Frontal cortex (tissue), 4 donors: ENCODE measurements around the gene FXYD2. TPM values are rescaled to one million over a fixed set of nuclear protein-coding genes. Genes with fewer than 3 reads are reported as not detected.
"Not testable (repeated sequence)": the region's sequence is repeated elsewhere in the genome, so short reads cannot be mapped to it uniquely, and the experiment has no call there.

Experiments used
- DNase-seq, 2 donors: peaks; one replicate each; pipeline ENCODE4 v3.0.0; 2012; ENCODE audit warnings: low spot score in 2 of 2
- FAIRE-seq: peaks from 2 replicates; lab custom pipeline; 2012; peaks lifted over from hg19 to GRCh38; lab: Jason Lieb, UNC
- total RNA-seq: library from RNA; depleted of rRNA; stranded (reverse); fragments of >200 nt; gene quantifications from one replicate; pipeline ENCODE4 v1.2.3, GENCODE V29; 2014
- donor health status: control.
- donor health status: control.
- donor health status: control.

The FXYD2 gene
- total RNA-seq, 1 donor from 2014 or later, result 0.82 TPM

DNA sequence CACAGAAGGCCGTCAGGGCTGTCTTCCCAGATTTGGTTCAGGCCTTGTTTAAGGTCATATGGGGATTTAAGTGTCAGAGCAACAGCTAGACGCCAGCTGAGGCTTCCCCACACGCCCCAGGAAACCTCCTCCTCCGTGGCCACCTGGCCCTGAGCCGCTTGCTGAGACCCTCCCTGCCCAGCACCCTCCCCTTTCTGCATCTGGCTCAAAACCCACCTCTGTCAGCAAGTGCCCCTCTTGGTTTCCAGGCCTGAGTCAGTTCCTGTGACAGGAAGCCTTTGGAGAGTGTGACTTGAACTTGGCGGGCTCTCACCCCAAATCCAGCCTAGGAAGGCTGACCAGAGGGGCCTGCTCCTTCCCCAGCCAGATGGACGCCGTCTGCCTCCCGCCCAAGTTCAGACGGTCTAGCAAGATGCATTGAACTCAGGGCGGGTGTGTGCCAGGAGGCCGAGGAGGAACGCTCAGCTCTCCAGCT is 561 bp downstream of the FXYD2 start:
- DNase-seq (no peak), FAIRE-seq (no peak)

- FAIRE-seq (no peak), DNase-seq (no peak)
Measured at GRCh38 chr11:117823294-117823945, 1.1 kb downstream of the FXYD2 start.

DNA sequence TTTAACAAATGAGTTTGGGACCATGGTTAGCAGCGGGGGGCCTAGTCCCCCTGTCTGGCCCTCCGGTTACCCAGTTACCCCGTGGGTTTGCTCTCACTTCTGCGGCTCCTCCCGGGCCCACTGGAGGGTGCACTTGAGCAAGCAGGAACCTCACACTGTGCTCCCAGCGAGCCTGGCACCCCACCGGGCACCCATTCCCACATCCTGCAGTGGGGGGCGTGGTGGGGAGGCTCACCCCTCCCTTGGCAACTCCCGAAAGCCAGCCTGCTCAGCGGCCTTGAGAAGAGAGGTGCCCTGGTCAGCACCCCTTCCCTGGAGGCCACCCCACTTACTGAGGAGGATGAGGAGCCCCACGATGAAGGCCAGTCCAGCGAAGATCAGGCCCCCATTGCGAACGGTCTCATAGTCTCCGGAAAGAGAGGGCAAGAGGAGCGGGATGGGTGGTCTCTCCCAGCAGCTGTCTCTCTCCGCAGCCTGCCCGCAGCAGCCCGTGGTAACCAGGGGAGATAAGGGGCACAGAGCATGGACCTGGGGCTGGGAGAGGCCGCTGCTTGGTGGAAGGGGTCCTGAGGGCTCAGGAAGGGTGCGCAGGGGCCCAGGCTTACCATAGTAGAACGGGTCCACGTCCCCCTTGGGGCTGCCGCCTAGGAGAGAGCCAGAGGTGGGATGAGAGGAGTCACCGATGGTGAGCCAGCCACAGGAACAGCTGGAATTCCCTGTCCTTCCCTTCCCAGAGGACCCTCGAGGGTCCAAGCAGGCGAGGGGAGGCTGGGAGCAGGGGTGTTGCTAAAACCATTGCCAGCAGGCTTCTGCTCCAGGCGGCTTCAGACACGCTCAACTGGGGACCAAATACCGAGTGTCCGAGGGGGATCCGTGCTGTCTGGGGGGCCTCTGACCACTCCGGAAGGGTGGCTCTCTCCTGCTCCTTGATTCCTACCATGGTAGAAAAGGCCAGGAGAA is 2.2 kb downstream of the FXYD2 start:
- DNase-seq, result peak in 1 of 2 donors; percentile 64
- FAIRE-seq, result no peak

DNA sequence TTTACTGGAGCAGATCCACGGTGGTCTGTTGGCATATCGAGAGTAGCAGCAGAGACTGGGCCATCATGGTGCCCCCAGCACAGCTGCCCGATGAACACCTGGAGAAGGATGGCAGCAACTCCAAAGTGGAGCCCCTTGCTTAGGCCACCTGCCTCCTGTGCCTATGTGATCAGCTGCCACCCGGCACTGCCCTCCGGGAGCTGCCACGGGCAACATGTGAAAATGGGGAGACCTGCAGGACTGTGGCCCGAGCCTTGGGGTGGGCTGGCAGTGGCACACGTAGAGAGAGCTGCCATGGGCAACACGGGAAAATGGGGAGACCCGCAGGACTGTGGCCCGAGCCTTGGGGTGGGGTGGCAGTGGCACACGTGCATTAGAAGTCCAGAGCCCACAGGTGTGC is 3.1 kb downstream of the FXYD2 start:
- no peak for FAIRE-seq

GRCh38 chr11:117820516-117820915 is 4.0 kb downstream of the FXYD2 start:
- no peak for DNase-seq
- FAIRE-seq, result no peak

More for the DNA sequence above, 3.1 kb downstream of the FXYD2 start:
- DNase-seq, result no peak

- no peak for FAIRE-seq
- no peak for DNase-seq
Measured at GRCh38 chr11:117820071-117820470, 4.5 kb downstream of the FXYD2 start.

DNA sequence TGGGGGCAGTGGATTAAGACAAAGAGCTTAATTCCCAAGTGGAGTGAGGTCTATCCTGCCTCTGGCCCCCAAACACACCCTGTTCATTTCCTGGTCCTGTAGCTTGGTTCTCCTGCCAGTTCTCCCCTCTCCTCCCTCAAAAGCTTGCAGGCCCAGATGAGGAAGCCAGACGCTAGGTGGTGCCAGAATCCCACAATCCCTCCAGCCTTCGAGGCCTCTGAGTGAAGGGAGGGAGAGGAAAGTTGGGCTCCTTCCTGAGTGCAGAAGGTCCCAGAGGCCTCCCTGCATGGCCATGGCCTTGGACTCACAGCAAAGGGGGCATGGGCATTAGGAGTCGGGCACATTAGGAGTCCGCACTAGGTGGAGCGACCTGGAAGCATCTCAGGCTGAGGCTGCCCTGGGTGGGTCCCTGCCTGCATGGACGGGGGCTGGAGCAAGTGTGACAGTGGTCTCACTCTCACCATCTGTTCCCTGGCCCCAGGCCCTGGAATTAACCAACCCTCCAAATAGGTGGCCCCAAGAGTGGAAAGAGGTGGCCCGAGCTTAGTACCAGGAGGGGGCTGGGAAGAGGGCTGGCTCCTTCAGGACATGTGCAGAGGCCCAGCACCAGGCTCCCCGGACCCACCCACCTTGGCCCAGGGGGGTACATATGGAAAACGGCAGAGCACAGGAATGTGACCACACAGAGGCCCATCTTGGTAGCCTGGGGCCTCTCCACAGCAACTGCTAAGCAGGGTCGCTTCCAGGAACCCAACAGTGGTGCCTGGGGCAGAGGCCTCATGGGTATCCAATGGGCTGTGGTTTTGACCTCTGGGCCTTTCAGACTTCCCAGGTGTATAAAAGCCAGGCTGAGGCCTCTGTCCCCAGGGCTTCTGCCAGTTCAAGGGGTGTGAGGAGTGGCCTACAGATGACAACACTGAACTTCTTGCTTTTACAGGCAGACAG is 5.2 kb downstream of the FXYD2 start:
- DNase-seq, result peak; percentile 38 to 67
- FAIRE-seq, result no peak

GRCh38 chr11:117818041-117818873 is 6.3 kb downstream of the FXYD2 start:
- FAIRE-seq (no peak), DNase-seq (no peak)

DNA sequence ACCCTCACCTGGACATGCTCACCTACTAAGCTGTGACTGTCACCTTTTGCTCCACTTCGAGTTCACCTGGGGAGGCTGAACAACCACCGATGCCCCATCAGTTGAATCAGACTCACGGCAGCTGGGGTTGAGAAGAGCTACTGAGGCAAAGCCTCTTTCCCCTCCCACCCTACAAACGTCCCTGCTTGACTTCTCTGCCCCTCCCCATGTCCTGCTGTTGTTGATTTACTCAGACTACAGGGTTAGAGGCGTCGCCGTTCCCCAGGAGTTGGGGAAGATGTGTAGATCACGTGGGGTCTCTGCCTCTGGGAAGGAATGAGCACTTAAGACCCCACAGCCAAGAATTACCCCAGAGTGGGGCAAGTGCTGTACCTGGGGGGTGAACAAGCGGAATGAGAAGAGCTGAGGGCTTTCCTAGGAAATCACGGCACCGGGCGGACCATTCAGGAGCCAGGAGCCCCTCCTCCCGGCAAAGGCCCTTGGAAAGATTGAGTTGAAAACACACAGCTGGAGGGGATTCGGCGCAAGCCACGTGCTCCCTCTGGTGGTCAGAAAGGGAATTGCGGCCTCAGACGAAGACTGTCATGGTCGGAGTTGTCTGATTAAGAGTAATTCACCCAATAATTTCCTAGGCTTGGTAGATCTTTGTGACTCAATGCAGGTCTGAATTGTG is 7.0 kb downstream of the FXYD2 start:
- DNase-seq, result peak; percentile 64 to 77
- no peak for FAIRE-seq

DNA sequence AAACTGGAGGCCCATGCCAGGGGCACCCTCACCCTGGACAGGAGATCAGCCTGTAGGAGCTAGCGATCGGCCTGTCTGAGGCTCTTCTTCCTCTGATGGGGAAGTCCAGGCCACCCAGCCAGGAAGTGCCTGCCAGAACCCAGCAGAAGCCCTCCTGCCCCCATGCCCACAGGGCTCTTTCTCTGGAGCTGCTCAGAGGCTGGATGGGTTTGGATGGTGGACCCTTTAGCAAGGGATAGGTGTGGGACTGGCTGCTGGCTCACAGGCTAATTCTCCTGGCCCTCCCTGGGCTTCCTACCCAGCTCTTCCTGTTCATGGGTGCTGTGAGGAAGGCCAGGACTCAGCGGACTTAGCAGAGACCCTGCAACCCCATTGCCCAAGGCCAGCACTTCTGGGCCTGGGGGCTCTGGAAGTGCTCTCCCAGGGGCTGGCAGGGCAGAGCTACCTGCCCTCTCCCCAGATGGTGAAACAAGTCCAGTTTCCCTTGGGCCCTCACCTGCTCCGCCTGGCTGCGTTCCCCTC is 7.6 kb downstream of the FXYD2 start:
- FAIRE-seq (no peak), DNase-seq (no peak)

GRCh38 chr11:117816151-117816741 is 8.3 kb downstream of the FXYD2 start:
- DNase-seq (no peak), FAIRE-seq (no peak)

DNA sequence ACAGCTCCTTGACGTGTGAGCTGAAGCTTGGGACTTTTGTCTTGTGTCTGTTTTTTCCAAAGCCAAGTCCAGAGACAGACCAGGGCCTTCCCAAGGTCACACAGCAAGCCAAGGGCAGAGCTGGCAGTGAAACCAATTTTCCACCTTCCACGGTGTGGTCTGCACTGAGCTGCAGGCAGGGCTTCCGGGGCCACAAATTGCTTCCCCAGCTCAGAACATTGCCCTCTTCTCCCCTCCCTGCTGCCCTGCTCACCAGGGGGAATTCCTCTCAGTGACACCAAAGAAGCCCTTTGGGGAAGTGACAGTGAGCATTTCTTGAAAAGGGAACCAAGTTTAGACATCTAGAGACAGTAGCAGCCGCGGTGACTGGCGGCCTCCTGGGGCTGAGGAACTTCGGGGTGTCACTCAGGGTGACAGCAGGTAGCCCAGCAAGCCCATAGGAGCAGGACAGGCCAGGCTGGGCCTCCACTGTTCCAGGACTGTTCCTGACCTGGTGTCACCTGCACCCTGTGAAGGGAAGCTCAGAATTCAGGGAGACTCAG is 9.2 kb downstream of the FXYD2 start:
- no peak for DNase-seq
- no peak for FAIRE-seq

- FAIRE-seq (no peak), DNase-seq (no peak)
Measured at GRCh38 chr11:117814766-117815261, 9.7 kb downstream of the FXYD2 start.

DNA sequence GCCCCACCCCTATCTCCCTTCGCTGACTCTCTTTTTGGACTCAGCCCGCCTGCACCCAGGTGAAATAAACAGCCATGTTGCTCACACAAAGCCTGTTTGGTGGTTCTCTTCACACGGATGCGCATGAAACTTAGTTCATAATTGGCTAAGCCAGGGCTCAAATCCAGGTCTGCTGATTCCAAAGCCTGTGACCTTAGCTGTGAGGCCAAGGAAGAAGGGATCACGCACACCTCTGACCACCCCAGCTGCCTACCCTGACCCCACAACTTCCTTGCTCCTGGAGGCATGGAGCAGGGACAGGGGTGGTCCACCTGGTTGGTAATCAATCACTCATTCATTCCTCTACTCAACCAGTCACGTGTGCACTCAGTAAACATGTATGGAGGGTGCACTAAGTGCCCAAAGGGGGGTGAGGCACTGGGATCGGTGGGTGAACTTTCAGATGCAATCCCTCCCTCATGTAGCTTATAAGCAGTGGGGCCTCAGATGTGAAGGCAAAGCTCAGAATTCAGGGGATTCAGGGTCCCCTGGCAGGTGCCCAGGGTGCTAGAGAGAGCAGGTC is 10.3 kb downstream of the FXYD2 start:
- FAIRE-seq (no peak), DNase-seq (no peak)

- DNase-seq, FAIRE-seq: not testable (repeated sequence)
Measured at GRCh38 chr11:117810056-117810451, 14.5 kb downstream of the FXYD2 start.

GRCh38 chr11:117809236-117810055 is 15.1 kb downstream of the FXYD2 start:
- peak; percentile 59 to 80 for DNase-seq
- no peak for FAIRE-seq
